Calu3 (cell line): ENCODE measurements around the gene PPAN. TPM values are rescaled to one million over a fixed set of nuclear protein-coding genes. Genes with fewer than 3 reads are reported as not detected.

Source experiments
- BruUV-seq: library from RNA; stranded (reverse); fragments of 400-500 nt; replicated peaks from 2 replicates; lab custom pipeline; 2021; lab: Mats Ljungman, UMichigan
- CTCF ChIA-PET: fragments of 300-600 bp; sonication (Branson Sonifier 250); formaldehyde crosslinking; loops from one replicate; lab custom pipeline; 2022; ENCODE audit warnings: antibody characterized with exemption; lab: Charles Lee
- DNase-seq: peaks from one replicate; pipeline ENCODE4 v3.0.0; 2022
- H3K27ac Mint-ChIP-seq: one replicate; pipeline ENCODE4 v1.8.0; 2022; ENCODE audit warnings: mixed read lengths; ENCODE audit not compliant: unreplicated experiment
- H3K27me3 Mint-ChIP-seq: one replicate; pipeline ENCODE4 v1.8.0; 2022; ENCODE audit warnings: mixed read lengths; ENCODE audit not compliant: unreplicated experiment
- H3K36me3 Mint-ChIP-seq: one replicate; pipeline ENCODE4 v1.8.0; 2022; ENCODE audit warnings: mild to moderate bottlenecking, moderate library complexity, mixed read lengths; ENCODE audit not compliant: insufficient read depth, unreplicated experiment
- H3K4me1 Mint-ChIP-seq: one replicate; pipeline ENCODE4 v1.8.0; 2022; ENCODE audit warnings: mild to moderate bottlenecking, low read depth, mixed read lengths; ENCODE audit not compliant: unreplicated experiment
- H3K4me3 Mint-ChIP-seq: one replicate; pipeline ENCODE4 v1.8.0; 2022; ENCODE audit warnings: mild to moderate bottlenecking, low read depth, moderate library complexity, mixed read lengths; ENCODE audit not compliant: unreplicated experiment
- H3K9me3 Mint-ChIP-seq: one replicate; pipeline ENCODE4 v1.8.0; 2022; ENCODE audit warnings: low read depth, mixed read lengths; ENCODE audit not compliant: unreplicated experiment
- intact Hi-C: fragments of 100-400 bp; cut with micrococcal nuclease; formaldehyde crosslinking; loops from one replicate; pipeline ENCODE4 v1.10.0; 2022; ENCODE audit not compliant: unreplicated experiment
- total RNA-seq: library from RNA; stranded (reverse); gene quantifications from 2 replicates; pipeline ENCODE4 v1.2.3, GENCODE V29; 2022
- TF ChIP-seq, protein P1 (sequence below): fragments of 200-600 bp; IDR thresholded peaks from one replicate; pipeline ENCODE4 v1.8.0; 2022; ENCODE audit warnings: antibody characterized with exemption; ENCODE audit not compliant: unreplicated experiment

The PPAN gene
- total RNA-seq, 1 experiment from 2014 or later, result 52.2 TPM

DNA sequence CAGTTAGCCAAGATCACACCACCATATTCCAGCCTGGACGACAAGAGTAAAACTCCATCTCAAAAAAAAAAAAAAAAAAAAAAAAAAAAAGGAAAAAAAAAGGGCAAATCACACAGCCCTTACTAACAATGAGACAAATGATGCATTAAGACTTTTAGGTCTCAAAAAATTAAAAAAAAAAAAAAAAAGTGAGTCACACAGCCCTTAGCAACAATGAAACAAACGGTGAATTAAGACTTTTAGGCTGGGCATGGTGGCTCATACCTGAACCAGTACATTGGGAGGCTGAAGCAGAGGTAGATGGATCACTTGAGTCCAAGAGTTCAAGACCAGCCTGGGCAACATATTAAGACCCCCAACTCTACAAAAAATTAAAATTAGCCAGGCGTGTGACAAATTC lies 45.9 kb downstream of the PPAN start:
- H3K36me3 Mint-ChIP-seq, result peaks cover 39% of the 10 kb centered on the region
- TF ChIP-seq, protein P1, sequence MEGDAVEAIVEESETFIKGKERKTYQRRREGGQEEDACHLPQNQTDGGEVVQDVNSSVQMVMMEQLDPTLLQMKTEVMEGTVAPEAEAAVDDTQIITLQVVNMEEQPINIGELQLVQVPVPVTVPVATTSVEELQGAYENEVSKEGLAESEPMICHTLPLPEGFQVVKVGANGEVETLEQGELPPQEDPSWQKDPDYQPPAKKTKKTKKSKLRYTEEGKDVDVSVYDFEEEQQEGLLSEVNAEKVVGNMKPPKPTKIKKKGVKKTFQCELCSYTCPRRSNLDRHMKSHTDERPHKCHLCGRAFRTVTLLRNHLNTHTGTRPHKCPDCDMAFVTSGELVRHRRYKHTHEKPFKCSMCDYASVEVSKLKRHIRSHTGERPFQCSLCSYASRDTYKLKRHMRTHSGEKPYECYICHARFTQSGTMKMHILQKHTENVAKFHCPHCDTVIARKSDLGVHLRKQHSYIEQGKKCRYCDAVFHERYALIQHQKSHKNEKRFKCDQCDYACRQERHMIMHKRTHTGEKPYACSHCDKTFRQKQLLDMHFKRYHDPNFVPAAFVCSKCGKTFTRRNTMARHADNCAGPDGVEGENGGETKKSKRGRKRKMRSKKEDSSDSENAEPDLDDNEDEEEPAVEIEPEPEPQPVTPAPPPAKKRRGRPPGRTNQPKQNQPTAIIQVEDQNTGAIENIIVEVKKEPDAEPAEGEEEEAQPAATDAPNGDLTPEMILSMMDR, result no peak
- no TSS peak for BruUV-seq
- DNase-seq, result no peak
- H3K27ac Mint-ChIP-seq, result no peak overlapping the region
- intact Hi-C loops, result no loop called here
- no peaks in the 10 kb centered on the region for H3K27me3 Mint-ChIP-seq
- no peaks in the 10 kb centered on the region for H3K4me1 Mint-ChIP-seq
- CTCF ChIA-PET, result no interaction called here
- no peak overlapping the region for H3K4me3 Mint-ChIP-seq
- no peaks in the 10 kb centered on the region for H3K9me3 Mint-ChIP-seq

DNA sequence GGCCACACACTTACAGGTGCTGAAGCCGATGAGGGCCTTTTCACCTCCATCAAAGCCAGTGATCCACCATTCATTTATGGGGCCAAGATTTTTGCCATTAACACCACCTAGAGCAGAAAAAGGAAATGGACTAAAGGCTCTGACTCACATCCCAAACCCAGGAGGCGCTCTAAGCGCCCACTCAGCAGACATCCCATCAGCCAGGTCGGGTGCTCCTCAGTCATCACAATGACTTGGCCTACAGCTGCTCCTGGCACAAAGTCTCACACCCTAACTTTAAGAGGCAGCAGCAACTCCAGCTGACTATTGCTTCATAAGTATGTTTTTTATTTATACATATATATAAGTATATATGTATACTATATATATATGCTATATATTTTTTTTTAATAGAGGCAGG lies 49.7 kb downstream of the PPAN start:
- Mint-ChIP-seq H3K27ac (no peak overlapping the region), H3K9me3 (no peaks in the 10 kb centered on the region), H3K4me3 (no peak overlapping the region), H3K36me3 (peaks cover 45% of the 10 kb centered on the region), H3K4me1 (no peaks in the 10 kb centered on the region), H3K27me3 (no peaks in the 10 kb centered on the region)
- CTCF ChIA-PET, result no interaction called here
- no TSS peak for BruUV-seq
- TF ChIP-seq, protein P1, result no peak
- intact Hi-C loops, result no loop called here
- no peak for DNase-seq

DNA sequence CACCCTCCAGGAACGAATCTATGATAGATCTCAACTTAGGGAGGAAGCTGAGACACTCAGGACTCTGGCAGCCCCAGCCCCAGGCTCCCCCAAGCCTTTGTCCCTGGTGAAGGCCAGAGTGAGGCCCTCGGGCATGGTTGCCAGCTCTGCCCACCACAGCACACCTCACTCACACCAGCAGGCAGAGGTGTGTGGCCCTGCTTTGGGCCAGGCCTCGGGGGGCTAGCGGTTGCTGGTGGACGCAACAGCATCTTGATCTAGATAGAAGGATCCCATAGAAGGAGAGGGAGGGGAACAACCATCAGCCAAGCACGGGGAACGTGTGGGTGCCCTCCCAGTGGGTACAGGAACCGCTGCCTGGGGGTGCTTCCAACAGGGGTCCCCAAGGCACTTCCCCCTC lies 51.9 kb downstream of the PPAN start:
- Mint-ChIP-seq H3K9me3 (no peaks in the 10 kb centered on the region), H3K36me3 (peaks cover 44% of the 10 kb centered on the region), H3K27ac (no peak overlapping the region), H3K4me1 (no peaks in the 10 kb centered on the region), H3K27me3 (no peaks in the 10 kb centered on the region), H3K4me3 (no peak overlapping the region)
- no TSS peak for BruUV-seq
- no peak for DNase-seq
- intact Hi-C loops, result no loop called here
- TF ChIP-seq, protein P1, result no peak
- CTCF ChIA-PET, result no interaction called here

DNA sequence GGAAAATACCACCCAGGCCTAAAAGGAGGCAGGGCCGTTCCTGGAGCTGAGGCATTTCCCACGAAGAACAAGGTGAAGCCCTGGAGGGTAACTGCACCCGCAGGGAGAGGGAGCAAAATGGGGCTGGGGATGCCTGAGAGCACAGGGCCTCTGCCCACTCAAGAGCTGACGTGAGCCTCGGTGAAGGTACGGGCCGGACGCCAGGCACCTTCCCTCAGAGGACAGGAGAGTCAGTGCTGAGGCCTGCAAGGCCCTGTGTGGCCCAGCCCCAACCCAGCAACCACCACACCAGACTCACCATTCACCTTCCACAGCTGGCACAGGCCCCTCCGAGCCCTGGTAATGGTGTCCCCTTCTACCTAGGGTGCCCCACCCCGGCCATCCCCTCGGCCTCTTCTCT lies 52.3 kb downstream of the PPAN start:
- no peak overlapping the region for H3K4me3 Mint-ChIP-seq
- TF ChIP-seq, protein P1, result no peak
- CTCF ChIA-PET, result no interaction called here
- no peak for DNase-seq
- no peaks in the 10 kb centered on the region for H3K27me3 Mint-ChIP-seq
- BruUV-seq, result no TSS peak
- intact Hi-C loops, result no loop called here
- H3K36me3 Mint-ChIP-seq, result peaks cover 48% of the 10 kb centered on the region
- no peaks in the 10 kb centered on the region for H3K9me3 Mint-ChIP-seq
- H3K4me1 Mint-ChIP-seq, result no peaks in the 10 kb centered on the region
- H3K27ac Mint-ChIP-seq, result no peak overlapping the region
